ENCODE data around the gene BHMT2.

GRCh38 chr5:79093762-79094161 lies 24.2 kb downstream of the BHMT2 start:
- no peak for TF ChIP-seq EP300 (IDR thresholded peaks at IDR 0.05)
- no peak for TF ChIP-seq CTCF (IDR thresholded peaks at IDR 0.05)
- TF ChIP-seq POLR2A (IDR thresholded peaks at IDR 0.05) = no peak

Data from tibial nerve (tissue), 4 donors.